Measurements from ENCODE around the gene AIFM3. TPM values are rescaled to one million over a fixed set of nuclear protein-coding genes. Genes with fewer than 3 reads are reported as not detected.
"Not testable (repeated sequence)": the region's sequence is repeated elsewhere in the genome, so short reads cannot be mapped to it uniquely, and the experiment has no call there.

Gene AIFM3
- total and polyA plus RNA-seq, 7 donors, result 0.66 to 105 (median 1.9) TPM

- intact Hi-C loops (cut with DNase I), result no loop called here
Observed at GRCh38 chr22:20931126-20931654, 35.9 kb upstream of the AIFM3 start.

DNA sequence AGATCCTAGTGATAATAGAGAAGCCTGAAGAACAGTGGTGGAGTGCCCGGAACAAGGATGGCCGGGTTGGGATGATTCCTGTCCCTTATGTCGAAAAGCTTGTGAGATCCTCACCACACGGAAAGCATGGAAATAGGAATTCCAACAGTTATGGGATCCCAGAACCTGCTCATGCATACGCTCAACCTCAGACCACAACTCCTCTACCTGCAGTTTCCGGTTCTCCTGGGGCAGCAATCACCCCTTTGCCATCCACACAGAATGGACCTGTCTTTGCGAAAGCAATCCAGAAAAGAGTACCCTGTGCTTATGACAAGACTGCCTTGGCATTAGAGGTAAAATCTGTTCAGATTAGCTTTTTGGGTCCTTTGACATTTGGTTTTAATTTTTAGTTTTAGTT lies 33.1 kb upstream of the AIFM3 start:
- 92 to 95% methylated on average over 7 of the region's 7 CpGs for WGBS, 2 donors
- no peaks in the 10 kb centered on the region for H3K27me3 ChIP-seq
- TF ChIP-seq EP300 (IDR thresholded peaks at IDR 0.05) (no peak), CTCF (IDR thresholded peaks at IDR 0.05) (no peak), POLR2A (IDR thresholded peaks at IDR 0.05) (no peak), POLR2AphosphoS5 (IDR thresholded peaks at IDR 0.05) (no peak)
- no peak overlapping the region for H3K4me3 ChIP-seq
- H3K9me3 ChIP-seq, result no peaks in the 10 kb centered on the region
- intact Hi-C loops (cut with DNase I), result no loop called here
- DNase-seq, result no peak
- H3K36me3 ChIP-seq, result peaks cover 0 to 37% (median 7%) of the 10 kb centered on the region in 4 donors
- H3K27ac ChIP-seq, result no peak overlapping the region
- peaks cover 0 to 49% (median 37%) of the 10 kb centered on the region in 4 donors for H3K4me1 ChIP-seq

More at GRCh38 chr22:20931126-20931654, 35.9 kb upstream of the AIFM3 start:
- 90 to 93% methylated on average over 4 of the region's 4 CpGs for WGBS, 2 donors
- DNase-seq, result no peak
- Histone ChIP-seq H3K36me3 (peaks cover 0 to 26% (median 7%) of the 10 kb centered on the region in 4 donors), H3K4me3 (no peak overlapping the region), H3K27me3 (no peaks in the 10 kb centered on the region), H3K27ac (no peak overlapping the region), H3K9me3 (no peaks in the 10 kb centered on the region), H3K4me1 (peaks cover 0 to 34% (median 17%) of the 10 kb centered on the region in 4 donors)
- TF ChIP-seq CTCF (IDR thresholded peaks at IDR 0.05), result no peak
- no peak for TF ChIP-seq EP300 (IDR thresholded peaks at IDR 0.05)
- no peak for TF ChIP-seq POLR2A (IDR thresholded peaks at IDR 0.05)
- TF ChIP-seq POLR2AphosphoS5 (IDR thresholded peaks at IDR 0.05), result no peak

- intact Hi-C loops (cut with DNase I); H3K4me3 ChIP-seq; H3K27ac ChIP-seq; H3K9me3 ChIP-seq; H3K27me3 ChIP-seq: not testable (repeated sequence)
- 78 to 91% methylated on average over 9 of the region's 9 CpGs for WGBS, 2 donors
- peaks cover 0 to 56% (median 42%) of the 10 kb centered on the region in 4 donors for H3K4me1 ChIP-seq
- DNase-seq, result peak; percentile 19
- H3K36me3 ChIP-seq, result peaks cover 0 to 37% (median 7%) of the 10 kb centered on the region in 4 donors
Observed at GRCh38 chr22:20935049-20935448, 32.0 kb upstream of the AIFM3 start.

- Histone ChIP-seq H3K36me3 (peaks cover 0 to 37% (median 7%) of the 10 kb centered on the region in 4 donors), H3K4me1 (peaks cover 0 to 63% (median 45%) of the 10 kb centered on the region in 4 donors)
- H3K27ac ChIP-seq; H3K4me3 ChIP-seq; intact Hi-C loops (cut with DNase I); H3K27me3 ChIP-seq; H3K9me3 ChIP-seq: not testable (repeated sequence)
- peak; percentile 18 for DNase-seq
- 81 to 92% methylated on average over 11 of the region's 11 CpGs for WGBS, 2 donors
Observed at GRCh38 chr22:20935780-20936539, 31.1 kb upstream of the AIFM3 start.

GRCh38 chr22:20937031-20937793 lies 29.8 kb upstream of the AIFM3 start:
- intact Hi-C loops (cut with DNase I), result no loop called here
- WGBS, 2 donors, result 26 to 66% methylated on average over 12 of the region's 12 CpGs
- H3K27me3 ChIP-seq, result no peaks in the 10 kb centered on the region
- H3K36me3 ChIP-seq, result peaks cover 0 to 37% (median 7%) of the 10 kb centered on the region in 4 donors
- H3K4me3 ChIP-seq, result no peak overlapping the region
- H3K4me1 ChIP-seq, result peaks cover 0 to 57% (median 44%) of the 10 kb centered on the region in 4 donors
- DNase-seq, result peak; percentile 46
- H3K27ac ChIP-seq, result no peak overlapping the region
- TF ChIP-seq EP300 (IDR thresholded peaks at IDR 0.05) (no peak), POLR2AphosphoS5 (IDR thresholded peaks at IDR 0.05) (no peak), CTCF (IDR thresholded peaks at IDR 0.05) (no peak), POLR2A (IDR thresholded peaks at IDR 0.05) (no peak)
- no peaks in the 10 kb centered on the region for H3K9me3 ChIP-seq
